Astrocyte of the cerebellum (primary cell): Measurements from ENCODE around the gene SLC9A8.

Experiments used
- DNase-seq: peaks from one replicate; pipeline ENCODE4 v3.0.0-alpha.2; 2011; ENCODE audit warnings: low read depth
- H3K4me3 ChIP-seq: 2 replicates; pipeline ENCODE4 v1.5.1; 2011; ENCODE audit warnings: mild to moderate bottlenecking, low read depth, low read length, moderate library complexity
- CTCF ChIP-seq: IDR thresholded peaks from 2 replicates; pipeline ENCODE4 v1.5.1; 2012; ENCODE audit warnings: low read length, low read depth, moderate library complexity, mild to moderate bottlenecking; ENCODE audit errors: missing control alignments
- in situ Hi-C: cut with HindIII; loops from 2 replicates; pipeline ENCODE4 v1.10.0; 2017; ENCODE audit warnings: low sequenced_read_pairs

SLC9A8 gene

GRCh38 chr20:49928411-49929141 lies 115.9 kb downstream of the SLC9A8 start:
- in situ Hi-C loops = no loop called here
- H3K4me3 ChIP-seq = no peak overlapping the region
- peak; percentile 94 for TF ChIP-seq CTCF
- peak; percentile 76 for DNase-seq

GRCh38 chr20:49929142-49929494 lies 116.5 kb downstream of the SLC9A8 start:
- DNase-seq = no peak

GRCh38 chr20:49935746-49936152 lies 123.1 kb downstream of the SLC9A8 start:
- DNase-seq = no peak
- H3K4me3 ChIP-seq = peak overlapping the region; percentile 82
- no peak for TF ChIP-seq CTCF
- in situ Hi-C loops = no loop called here

More at GRCh38 chr20:49929142-49929494, 116.5 kb downstream of the SLC9A8 start:
- in situ Hi-C loops = no loop called here
- no peak overlapping the region for H3K4me3 ChIP-seq
- no peak for TF ChIP-seq CTCF

- TF ChIP-seq CTCF = no peak
- peak; percentile 78 for DNase-seq
- in situ Hi-C loops = no loop called here
- peak within 1 kb of the TSS; percentile 82 for H3K4me3 ChIP-seq
Observed at GRCh38 chr20:49936153-49937026, 123.8 kb downstream of the SLC9A8 start, which contains the start of gene RNF114. TSS of gene RNF114 (plus strand) at chr20:49936397. CDS start at chr20:49936413, 16 bp downstream.

- peak overlapping the region; percentile 82 for H3K4me3 ChIP-seq
- DNase-seq = no peak
- TF ChIP-seq CTCF = no peak
- in situ Hi-C loops = no loop called here
Observed at GRCh38 chr20:49937027-49937929, 124.7 kb downstream of the SLC9A8 start.
